OCI-LY3 (cell line): ENCODE data around the gene OR2D2.

ENCODE experiments used
- CTCF ChIP-seq: fragments of 200-600, 300-600 bp; sonication (generic); IDR thresholded peaks from 2 replicates; pipeline ENCODE4 v1.5.1; 2014; ENCODE audit warnings: antibody characterized with exemption, low read length, low read depth
- EZH2phosphoT487 ChIP-seq: fragments of 200-600 bp; shearing (Covaris generic); IDR thresholded peaks from 2 replicates; pipeline ENCODE4 v1.6.1; 2018; ENCODE audit warnings: antibody characterized with exemption, mixed run types, low read depth

GRCh38 chr11:6895010-6895409 lies 2.7 kb upstream of the OR2D2 start:
- TF ChIP-seq CTCF (no peak), EZH2phosphoT487 (no peak)
